ENCODE results near the gene UGT1A3.
"Not testable (repeated sequence)": the region's sequence is repeated elsewhere in the genome, so short reads cannot be mapped to it uniquely, and the experiment has no call there.

The UGT1A3 gene

DNA sequence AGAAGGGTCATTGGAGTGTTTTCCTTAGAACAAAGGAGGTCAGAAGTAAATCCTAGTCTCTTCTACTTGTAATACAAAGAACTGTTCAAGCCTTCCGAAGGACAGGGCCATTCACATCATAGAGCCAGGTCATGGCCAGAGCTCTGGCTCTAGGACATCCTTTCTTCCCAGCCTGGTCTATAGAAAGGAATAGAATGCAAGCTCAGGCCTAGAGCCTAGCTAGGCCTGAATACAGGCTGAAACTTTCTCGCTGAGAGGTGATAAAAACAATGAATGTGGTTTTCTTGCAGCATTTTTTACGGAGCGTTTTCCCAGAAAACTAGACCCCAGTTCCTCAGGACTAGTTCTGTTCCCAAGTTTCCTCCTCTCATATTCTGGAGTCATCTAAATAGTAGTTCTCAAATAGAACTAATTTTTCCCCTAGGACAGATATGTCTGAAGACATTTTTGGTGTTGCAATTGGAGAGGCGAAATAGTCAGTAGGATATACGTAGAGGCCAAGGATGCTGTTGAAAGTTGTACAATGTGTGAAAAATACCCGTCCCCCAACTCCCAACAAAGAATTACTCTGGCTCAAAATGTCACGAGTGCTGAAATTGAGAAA is 29.3 kb upstream of the UGT1A3 start:
- Histone ChIP-seq H3K27me3 (ENCODE audit: insufficient read depth, low read length, poor library complexity) (peaks cover 11% of the 10 kb centered on the region), H3K9me3 (ENCODE audit: insufficient read depth, low read length, severe bottlenecking) (no peaks in the 10 kb centered on the region), H3K9ac (ENCODE audit: low read depth, low read length) (no peak overlapping the region), H4K20me1 (ENCODE audit: insufficient read depth, low read length) (no peaks in the 10 kb centered on the region), H3K4me1 (ENCODE audit: insufficient read depth, low read length) (no peaks in the 10 kb centered on the region), H3K4me3 (ENCODE audit: low read depth in 1 of 2, low read length in 2 of 2) (no peak overlapping the region), H2AFZ (ENCODE audit: low read depth, low read length) (no peak overlapping the region), H3K4me2 (ENCODE audit: insufficient read depth, low read length) (no peak overlapping the region), H3K36me3 (ENCODE audit: insufficient read depth, low read length) (no peaks in the 10 kb centered on the region), H3K27ac (ENCODE audit: low read length) (no peak overlapping the region), H3K79me2 (ENCODE audit: insufficient read depth, low read length) (no peaks in the 10 kb centered on the region)
- ATAC-seq (ENCODE audit: insufficient read depth, low read depth) (no peak), DNase-seq (no peak)
- TF ChIP-seq, protein P1, sequence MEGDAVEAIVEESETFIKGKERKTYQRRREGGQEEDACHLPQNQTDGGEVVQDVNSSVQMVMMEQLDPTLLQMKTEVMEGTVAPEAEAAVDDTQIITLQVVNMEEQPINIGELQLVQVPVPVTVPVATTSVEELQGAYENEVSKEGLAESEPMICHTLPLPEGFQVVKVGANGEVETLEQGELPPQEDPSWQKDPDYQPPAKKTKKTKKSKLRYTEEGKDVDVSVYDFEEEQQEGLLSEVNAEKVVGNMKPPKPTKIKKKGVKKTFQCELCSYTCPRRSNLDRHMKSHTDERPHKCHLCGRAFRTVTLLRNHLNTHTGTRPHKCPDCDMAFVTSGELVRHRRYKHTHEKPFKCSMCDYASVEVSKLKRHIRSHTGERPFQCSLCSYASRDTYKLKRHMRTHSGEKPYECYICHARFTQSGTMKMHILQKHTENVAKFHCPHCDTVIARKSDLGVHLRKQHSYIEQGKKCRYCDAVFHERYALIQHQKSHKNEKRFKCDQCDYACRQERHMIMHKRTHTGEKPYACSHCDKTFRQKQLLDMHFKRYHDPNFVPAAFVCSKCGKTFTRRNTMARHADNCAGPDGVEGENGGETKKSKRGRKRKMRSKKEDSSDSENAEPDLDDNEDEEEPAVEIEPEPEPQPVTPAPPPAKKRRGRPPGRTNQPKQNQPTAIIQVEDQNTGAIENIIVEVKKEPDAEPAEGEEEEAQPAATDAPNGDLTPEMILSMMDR (IDR thresholded peaks at IDR 0.05; ENCODE audit: borderline replicate concordance, extremely low read depth, low read length, poor library complexity, severe bottlenecking), result no peak
- TF ChIP-seq EZH2 (IDR thresholded peaks at IDR 0.05; ENCODE audit: borderline replicate concordance, low read depth, low read length, severe bottlenecking), result no peak

DNA sequence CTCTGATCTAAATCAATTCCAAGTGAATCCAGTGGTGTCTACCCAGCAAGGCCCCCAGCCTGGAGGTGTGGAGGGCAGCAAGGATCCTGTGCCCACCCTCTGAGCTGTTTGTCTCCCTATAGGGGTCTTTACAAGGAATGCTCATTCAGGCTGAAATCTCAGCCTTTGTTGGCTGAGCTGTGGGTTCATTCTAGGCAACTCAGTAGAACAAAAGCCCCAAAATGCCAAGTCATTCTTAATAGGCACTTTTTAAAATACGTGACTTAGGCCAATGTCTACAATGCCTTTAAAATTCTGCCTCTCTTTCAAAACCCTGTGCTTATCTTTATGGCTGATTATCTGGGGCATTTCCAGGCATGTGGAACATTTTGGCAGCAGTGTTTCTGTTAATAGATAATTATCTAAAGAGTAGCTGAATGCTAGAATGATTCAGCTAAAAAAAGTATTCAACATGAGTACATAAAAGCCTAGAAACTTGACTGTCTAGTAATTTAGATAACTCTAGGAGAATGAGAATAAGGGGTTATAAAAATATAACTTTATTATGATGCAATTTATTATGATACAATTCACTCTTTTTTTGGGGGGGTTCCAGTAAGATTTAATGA is 28.7 kb upstream of the UGT1A3 start:
- TF ChIP-seq, protein P1 (IDR thresholded peaks at IDR 0.05; ENCODE audit: borderline replicate concordance, extremely low read depth, low read length, poor library complexity, severe bottlenecking), result no peak
- no peak for TF ChIP-seq EZH2 (IDR thresholded peaks at IDR 0.05; ENCODE audit: borderline replicate concordance, low read depth, low read length, severe bottlenecking)
- H3K36me3 ChIP-seq (ENCODE audit: insufficient read depth, low read length), result no peaks in the 10 kb centered on the region
- no peak overlapping the region for H3K4me2 ChIP-seq (ENCODE audit: insufficient read depth, low read length)
- H3K27me3 ChIP-seq (ENCODE audit: insufficient read depth, low read length, poor library complexity), result peaks cover 11% of the 10 kb centered on the region
- no peak overlapping the region for H3K4me3 ChIP-seq (ENCODE audit: low read depth in 1 of 2, low read length in 2 of 2)
- no peaks in the 10 kb centered on the region for H3K79me2 ChIP-seq (ENCODE audit: insufficient read depth, low read length)
- no peak overlapping the region for H3K9ac ChIP-seq (ENCODE audit: low read depth, low read length)
- DNase-seq (no peak), ATAC-seq (ENCODE audit: insufficient read depth, low read depth) (no peak)
- no peaks in the 10 kb centered on the region for H4K20me1 ChIP-seq (ENCODE audit: insufficient read depth, low read length)
- H3K4me1 ChIP-seq (ENCODE audit: insufficient read depth, low read length), result no peaks in the 10 kb centered on the region
- no peak overlapping the region for H2AFZ ChIP-seq (ENCODE audit: low read depth, low read length)
- no peaks in the 10 kb centered on the region for H3K9me3 ChIP-seq (ENCODE audit: insufficient read depth, low read length, severe bottlenecking)
- no peak overlapping the region for H3K27ac ChIP-seq (ENCODE audit: low read length)

DNA sequence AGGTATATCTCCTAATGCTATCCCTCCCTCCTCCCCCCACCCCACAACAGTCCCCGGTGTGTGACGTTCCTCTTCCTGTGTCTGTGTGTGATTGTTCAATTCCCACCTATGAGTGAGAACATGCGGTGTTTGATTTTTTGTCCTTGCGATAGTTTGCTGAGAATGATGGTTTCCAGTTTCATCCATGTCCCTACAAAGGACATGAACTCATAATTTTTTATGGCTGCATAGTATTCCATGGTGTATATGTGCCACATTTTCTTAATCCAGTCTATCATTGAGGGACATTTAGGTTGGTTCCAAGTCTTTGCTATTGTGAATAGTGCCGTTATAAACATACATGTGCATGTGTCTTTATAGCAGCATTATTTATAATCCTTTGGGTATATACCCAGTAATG is 28.0 kb upstream of the UGT1A3 start:
- not testable (repeated sequence) for H3K27me3 ChIP-seq (ENCODE audit: insufficient read depth, low read length, poor library complexity); H3K4me3 ChIP-seq (ENCODE audit: low read depth in 1 of 2, low read length in 2 of 2); DNase-seq; ATAC-seq (ENCODE audit: insufficient read depth, low read depth); H3K36me3 ChIP-seq (ENCODE audit: insufficient read depth, low read length); H3K4me1 ChIP-seq (ENCODE audit: insufficient read depth, low read length); H3K4me2 ChIP-seq (ENCODE audit: insufficient read depth, low read length); H3K9me3 ChIP-seq (ENCODE audit: insufficient read depth, low read length, severe bottlenecking); H4K20me1 ChIP-seq (ENCODE audit: insufficient read depth, low read length); H3K9ac ChIP-seq (ENCODE audit: low read depth, low read length); H3K27ac ChIP-seq (ENCODE audit: low read length); H2AFZ ChIP-seq (ENCODE audit: low read depth, low read length); H3K79me2 ChIP-seq (ENCODE audit: insufficient read depth, low read length)

DNA sequence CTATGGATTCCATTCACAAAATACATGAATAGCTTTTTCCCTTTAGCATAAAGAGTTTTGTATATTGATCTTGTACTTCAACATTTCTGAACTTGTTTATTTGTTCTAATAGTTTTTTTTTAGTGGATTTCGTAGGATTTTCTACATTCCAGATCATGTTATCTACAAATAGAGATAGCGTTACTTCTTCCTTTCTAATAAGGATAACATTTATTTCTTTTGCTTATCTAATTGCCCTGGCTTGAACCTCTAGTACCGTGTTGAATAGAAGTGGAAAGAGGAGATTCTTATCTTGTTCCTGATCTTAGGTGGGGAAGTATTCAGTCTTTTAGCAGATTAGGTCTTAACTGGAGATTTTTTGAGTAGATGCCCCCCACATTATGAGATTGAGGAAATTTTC is 26.6 kb upstream of the UGT1A3 start:
- Histone ChIP-seq H3K9me3 (ENCODE audit: insufficient read depth, low read length, severe bottlenecking) (no peaks in the 10 kb centered on the region), H3K4me2 (ENCODE audit: insufficient read depth, low read length) (no peak overlapping the region), H3K9ac (ENCODE audit: low read depth, low read length) (no peak overlapping the region), H3K27me3 (ENCODE audit: insufficient read depth, low read length, poor library complexity) (peaks cover 12% of the 10 kb centered on the region), H3K79me2 (ENCODE audit: insufficient read depth, low read length) (no peaks in the 10 kb centered on the region), H3K36me3 (ENCODE audit: insufficient read depth, low read length) (no peaks in the 10 kb centered on the region), H3K4me1 (ENCODE audit: insufficient read depth, low read length) (no peaks in the 10 kb centered on the region), H2AFZ (ENCODE audit: low read depth, low read length) (no peak overlapping the region), H3K27ac (ENCODE audit: low read length) (no peak overlapping the region), H3K4me3 (ENCODE audit: low read depth in 1 of 2, low read length in 2 of 2) (no peak overlapping the region), H4K20me1 (ENCODE audit: insufficient read depth, low read length) (no peaks in the 10 kb centered on the region)
- ATAC-seq (ENCODE audit: insufficient read depth, low read depth), result no peak
- DNase-seq, result no peak
- no peak for TF ChIP-seq EZH2 (IDR thresholded peaks at IDR 0.05; ENCODE audit: borderline replicate concordance, low read depth, low read length, severe bottlenecking)
- TF ChIP-seq, protein P1 (IDR thresholded peaks at IDR 0.05; ENCODE audit: borderline replicate concordance, extremely low read depth, low read length, poor library complexity, severe bottlenecking), result no peak

All from DND-41 (cell line).